GM21825 (cell line): Measurements from ENCODE around the gene MSL1.

Source experiments
- ATAC-seq: cut with Tn5 transposase; IDR thresholded peaks from one replicate; pipeline ENCODE4 v1.9.1; 2021; ENCODE audit warnings: mild to moderate bottlenecking, moderate library complexity; ENCODE audit not compliant: unreplicated experiment

Gene MSL1

DNA sequence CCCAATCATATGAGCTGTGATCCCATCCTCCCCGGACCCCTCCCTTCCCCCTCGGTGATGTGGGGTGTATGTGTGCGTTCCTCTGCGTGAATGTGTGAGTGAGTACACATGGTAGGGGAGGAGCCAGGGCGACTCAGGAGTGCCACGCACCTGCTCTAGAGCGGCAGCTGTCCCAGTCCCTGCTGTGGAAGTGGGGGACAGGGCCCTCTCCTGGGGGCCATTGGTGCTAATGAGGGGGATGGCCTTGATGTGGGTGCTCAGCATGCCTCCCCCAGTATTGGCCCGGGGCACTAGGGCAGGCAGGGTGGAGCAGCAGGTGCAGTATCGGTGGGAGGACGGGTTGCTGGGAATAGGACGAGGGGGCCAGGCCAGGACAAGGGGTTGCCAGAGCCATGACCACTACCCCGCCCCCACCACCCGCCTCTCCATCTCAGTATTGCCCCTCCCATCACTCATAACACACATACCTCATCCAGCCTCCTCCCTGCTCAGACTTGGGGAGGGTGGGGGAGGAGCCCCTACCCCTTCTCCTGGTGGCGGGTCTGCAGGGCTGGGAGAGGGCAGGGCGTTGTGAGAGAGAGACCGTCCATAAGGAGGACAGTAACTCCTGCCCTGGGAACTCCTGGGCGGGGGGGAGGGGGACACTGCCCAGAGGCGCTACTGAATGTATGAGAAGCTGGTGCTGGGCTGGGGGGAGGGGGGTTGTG lies 29.9 kb upstream of the MSL1 start:
- no peak for ATAC-seq

DNA sequence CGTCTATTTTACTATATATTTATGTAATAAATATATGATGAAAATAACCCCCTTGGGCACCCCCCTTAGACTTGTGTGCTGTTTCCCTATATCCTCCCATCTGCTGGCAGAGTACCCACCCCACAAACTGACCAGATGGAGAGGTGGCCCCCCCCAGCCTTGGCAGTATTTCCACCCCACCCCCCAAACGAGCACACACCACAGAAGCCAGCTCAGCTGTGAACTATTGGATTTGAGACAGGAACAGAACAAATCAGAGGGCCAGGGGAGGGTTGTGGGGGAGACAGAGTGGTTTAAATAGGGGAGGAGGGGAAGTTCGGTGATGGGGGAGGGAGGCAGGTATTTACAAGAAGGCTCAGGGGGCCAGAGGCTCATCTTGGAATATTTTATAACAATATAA lies 29.2 kb upstream of the MSL1 start:
- ATAC-seq, result no peak

DNA sequence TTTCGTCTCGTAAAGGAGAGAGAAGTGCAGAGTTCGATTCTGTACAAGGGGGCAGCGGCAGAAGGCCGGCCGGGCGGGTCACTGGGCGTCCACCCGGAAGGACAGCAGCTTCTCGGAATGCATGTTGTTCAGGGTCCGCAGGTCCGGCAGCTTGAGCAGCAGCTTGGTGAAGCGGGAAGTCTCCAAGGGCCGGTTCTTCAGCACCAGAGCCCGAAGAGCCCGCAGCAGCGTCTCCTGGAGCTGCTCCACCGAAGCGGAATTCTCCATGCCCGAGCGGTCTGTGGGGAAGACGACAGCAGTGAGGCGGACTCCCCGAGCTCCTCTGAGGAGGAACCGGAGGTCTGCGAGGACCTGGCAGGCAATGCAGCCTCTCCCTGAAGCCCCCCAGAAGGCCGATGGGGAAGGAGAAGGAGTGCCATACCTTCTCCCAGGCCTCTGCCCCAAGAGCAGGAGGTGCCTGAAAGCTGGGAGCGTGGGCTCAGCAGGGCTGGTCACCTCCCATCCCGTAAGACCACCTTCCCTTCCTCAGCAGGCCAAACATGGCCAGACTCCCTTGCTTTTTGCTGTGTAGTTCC lies 28.7 kb upstream of the MSL1 start:
- no peak for ATAC-seq

DNA sequence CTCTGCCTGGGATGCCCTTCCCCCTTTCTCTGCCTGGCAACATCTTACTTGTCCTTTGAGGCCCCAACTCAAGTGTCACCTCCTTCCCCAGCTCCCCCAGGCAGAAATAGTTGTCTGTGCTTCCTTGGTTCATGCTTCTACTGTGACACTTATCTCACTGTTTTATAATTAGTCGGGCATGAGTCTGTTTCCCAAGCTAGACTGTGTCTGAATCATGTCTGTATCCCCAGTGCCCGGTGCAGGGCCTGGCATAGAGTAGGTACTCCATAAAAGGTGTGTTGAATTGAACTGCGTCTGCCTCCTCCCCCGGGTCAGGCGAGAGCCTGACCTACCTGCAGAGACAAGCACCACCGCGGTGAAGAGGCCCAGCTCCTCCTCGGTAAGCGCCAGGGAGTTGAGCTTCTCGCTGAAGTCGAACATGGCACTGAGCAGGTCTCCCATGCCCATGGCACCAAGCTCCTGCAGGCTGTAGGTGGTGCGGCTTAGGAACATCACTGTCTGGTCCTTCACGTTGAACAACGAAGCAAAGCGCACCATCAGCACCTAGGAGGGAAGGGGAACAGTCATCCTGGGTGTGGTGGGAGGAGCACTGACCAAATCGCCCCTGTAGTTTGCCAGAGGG lies 28.1 kb upstream of the MSL1 start:
- ATAC-seq, result no peak

DNA sequence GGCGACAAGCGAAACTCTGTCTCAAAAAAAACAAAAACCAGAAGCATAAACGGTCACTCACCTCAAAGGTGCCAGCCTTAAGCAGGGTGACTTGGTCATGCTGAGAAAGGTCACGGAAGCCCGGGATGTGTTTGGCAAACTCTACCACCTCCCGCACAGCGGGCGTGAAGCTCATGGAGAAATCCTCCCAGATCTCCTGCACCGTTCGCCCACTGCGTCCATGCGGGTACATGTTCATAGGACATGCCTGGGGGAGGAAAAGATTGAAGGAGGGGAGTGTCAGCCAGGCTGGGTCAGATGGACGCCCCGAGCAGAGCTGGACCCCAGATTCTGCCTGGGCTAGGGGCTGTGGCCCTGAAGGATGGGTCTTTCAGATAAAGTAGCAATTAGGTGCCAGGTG lies 26.9 kb upstream of the MSL1 start:
- ATAC-seq, result no peak

DNA sequence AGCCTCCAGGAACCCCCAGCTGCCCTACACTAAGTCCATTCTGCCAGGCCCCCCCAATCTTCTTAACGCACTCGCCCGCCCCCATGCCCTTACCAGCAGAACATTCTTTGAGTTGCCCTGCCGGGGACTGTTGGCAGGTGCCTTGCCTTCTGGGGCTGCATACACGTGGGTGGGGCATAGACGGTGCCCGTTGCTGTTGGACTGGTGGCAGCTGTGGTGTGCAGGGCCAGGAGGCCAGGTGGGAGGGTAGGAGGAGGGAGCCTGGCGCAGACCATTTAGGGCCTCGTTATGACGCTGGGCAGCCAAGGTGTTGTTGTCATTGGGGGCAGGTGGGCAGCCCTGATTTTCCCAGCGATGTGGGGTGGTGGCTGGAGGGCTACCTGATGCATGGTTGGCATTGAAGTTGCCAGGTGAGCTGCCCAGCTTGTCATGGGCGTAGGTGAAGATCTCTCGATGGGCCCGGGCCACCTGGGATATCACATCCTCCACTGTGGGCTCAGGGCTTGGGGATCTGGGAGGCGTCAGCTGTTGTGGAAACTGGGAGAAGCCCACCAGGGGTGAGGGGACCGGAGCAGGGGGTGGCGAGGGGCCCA lies 26.3 kb upstream of the MSL1 start:
- no peak for ATAC-seq

DNA sequence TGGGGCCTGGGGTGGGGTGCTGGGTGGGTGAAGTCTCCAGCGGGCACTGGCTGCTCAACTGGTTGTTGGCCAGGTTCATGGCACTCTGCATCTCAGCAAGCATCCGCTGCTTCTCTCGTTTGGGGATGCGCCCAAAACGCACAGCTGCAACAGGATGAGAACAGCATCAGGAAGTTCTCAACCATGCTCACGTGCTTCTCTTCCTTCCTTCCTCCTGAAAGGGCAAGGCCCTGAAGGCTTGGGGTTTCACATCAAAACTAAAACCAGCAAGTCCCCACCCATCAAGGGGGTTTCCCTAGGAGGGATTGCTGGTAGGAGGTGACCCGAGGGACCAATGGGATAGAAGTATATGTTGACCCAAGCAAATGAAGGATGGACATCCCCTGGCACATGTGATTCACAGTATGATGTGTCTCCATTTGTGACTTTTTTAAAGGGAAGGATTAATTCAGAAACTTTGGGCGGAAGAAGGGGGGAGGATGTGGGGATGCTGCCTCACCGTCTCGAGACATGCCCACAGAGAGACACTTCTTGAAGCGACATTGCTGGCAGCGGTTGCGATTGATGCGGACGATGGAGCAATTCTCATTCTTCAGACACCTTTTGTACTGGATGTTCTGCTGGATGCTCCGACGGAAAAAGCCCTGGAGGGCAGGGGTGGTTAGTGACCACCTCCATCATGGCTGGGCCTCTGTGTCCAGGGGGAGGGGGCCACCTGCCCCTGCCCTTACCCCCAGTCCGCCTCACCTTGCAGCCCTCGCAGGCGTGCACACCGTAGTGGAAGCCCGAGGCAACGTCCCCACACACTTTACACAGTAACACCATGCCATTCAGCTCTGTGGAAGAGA lies 25.6 kb upstream of the MSL1 start:
- ATAC-seq, result peak; percentile 38

DNA sequence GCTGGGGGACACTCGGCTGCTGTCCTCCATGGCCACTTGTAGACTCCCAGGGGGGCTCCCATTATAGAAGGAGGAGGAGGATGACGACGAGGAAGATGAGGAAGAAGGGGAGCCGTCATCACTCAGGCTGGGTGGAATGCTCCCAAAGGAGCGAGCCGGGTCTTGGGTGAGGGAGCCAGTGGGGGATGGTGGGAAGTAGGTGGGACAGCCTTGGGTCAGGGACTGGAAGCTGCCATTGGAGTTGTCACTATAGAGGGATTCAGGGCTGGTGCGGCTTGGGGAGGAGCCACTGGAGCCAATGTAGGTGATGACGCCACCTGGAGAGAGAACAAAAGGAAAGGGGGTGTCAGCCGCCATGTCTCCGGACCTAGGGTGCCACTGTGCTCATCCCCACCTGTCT lies 24.7 kb upstream of the MSL1 start:
- no peak for ATAC-seq

DNA sequence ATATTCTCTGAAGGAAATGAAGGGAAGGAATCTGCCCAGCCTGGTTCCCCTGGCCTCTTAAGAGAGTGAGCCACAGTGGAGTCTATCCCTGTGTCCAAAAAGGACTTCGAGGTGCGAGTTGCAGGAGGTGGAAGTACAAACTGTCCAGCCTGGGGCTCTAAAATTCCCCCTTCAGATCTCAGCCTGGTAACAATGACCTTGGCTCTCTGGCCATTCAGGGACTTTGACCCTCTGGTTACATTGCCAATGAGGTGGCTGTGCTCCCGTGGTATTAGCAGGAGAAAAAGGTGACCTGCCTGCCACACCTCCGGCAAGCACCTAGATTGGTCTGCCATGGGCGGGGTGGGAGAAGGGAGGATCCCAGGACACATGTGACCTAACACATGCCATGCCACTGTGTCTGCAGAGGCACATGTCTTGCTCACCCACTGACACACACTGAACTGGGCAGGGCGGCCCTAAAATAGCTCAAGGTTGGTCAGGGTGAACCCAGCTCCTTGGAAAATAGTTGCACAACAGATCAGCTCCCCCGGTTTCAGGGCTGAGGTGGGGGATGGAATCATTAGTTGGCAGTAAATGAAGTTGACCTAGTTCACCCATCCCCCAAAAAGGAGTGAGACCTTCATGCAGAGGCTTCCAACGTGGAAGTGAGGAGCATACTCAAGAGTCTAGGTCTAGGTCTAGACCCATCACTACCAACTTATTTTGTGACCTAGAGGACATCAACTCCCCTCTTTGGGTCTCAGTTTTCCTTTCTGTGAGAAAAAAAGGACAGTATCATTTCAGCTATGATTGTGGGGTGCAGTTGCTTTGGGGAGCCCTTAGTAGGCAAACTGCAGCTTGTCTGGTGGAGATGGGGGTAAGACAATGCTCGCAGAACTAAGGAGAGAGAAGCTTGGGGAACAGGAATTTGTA lies 23.6 kb upstream of the MSL1 start:
- no peak for ATAC-seq

DNA sequence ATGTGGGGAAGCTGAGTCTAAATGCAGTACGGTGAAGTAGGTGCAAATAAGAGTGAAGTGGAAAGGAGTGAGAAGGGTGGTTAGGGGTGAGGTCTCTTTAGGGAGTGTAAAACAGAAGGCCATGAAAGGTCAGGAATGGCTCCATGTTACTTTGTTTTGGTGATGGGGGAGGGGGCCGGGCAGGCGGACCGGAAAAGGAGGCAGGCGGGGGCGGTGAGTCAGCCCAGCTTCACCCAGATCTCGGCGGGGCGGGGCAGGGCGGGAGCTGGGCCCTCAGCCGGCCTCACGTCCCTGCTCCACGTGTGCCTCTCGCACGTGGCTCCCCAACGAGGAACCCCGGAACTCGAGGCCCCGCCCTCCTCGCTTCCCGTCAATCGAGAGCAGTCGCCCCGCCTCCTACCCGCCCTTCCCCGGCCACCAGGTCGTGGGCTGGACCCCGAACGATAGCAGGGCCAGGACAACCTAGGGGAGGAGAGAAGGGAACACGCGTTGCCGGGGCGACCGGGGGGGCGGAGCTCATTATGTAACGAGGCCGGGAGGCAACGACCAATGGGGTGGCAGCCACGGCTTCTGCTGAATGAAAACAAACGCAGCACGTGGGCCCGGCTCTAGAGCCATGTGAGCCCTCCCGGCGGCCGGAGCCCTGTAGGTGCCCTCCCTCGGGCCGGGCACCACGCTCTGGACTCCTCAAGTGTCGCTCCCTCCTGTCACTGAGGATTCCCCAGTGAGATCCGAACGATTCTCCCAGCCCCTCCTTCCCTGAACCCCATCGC lies 22.7 kb upstream of the MSL1 start:
- ATAC-seq, result peak; percentile 46

DNA sequence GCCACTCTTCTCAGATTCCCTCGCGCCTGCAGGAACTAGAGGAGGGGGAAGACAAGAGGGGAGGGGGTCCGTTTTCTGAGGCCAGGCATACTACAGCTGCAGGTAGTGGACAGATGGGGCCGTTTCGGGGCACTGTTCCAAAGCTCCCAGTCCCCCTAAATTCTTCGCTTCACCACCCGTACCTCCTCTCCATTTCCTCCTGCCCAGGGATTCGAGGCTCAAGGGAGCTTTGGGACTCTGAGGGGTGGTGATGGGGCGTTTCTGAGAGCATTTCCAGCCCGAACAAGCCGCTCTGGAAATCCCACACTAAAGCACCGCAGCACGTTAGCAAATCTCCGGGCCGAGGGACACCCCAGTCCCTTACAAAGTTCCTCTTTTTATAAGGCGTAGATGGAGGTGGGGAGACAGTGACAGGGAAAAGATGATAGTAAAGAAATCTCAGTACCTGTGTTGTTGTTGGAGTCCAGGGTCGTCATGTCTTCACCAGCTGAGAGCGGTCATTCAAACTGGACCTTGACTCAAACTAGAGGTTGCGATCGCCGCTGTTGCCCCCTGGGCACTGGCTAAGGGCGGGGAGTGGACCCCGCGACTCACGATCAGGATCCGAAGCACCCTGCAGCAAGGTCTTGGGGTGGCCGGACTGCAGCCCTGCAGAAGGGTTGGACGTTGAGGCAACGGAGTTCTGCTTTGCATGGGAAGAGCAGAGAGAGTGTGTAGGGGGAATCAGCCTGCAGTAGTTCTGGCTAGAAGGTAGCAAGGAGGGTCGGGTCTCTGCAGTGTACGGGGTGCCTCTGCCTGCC lies 22.0 kb upstream of the MSL1 start:
- no peak for ATAC-seq

DNA sequence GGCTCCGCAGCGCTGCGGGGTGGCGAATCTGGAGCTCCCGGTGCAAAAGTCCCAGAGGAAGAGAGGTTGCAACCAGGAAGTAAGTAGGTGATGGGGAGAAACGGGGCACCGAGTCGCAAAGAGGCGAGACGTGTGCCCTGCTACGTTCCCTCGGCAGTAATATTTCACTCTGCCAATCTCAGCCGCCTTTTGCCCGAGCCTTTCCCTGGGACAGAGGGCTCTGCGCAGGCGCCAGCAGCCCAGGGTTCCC lies 21.4 kb upstream of the MSL1 start, which contains the start of gene NR1D1:
TSS of gene NR1D1 (minus strand) at position 171 of the 250 bp plus-strand sequence. CDS start 495 bp downstream, outside the sequence.
- no peak for ATAC-seq

DNA sequence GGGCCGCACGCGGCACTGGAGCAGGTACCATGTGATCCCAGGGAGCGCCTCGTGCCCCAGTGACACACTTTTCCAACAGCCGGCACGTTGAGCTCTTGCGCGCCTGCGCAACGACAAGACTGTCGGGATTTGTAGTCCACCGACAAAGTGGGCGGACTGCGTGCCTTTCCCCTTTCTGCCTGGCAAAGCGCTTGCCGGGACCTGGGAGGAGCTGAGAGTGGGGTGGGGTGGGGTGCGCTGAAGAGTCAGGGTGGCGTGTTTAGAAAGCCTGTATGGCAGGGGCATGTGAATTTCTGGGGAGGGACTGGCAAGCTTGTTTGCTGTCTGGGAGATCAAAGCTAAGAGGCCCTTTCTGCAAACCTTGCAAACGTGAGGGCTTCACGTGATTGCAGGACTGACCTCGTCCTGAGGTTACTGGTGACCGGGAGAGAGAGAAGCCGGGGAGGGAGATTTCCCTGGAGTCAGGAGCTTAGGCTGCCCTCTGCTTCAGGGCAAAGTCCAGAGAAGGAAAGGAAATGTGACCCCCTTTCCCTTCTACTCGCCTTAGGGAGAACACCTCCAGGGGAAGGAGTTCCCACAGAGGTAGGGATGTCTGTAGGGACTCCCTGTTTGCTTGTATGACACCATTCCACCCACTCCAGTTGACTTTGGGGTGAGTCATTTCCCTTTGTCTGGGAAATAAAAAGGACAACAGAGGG lies 21.0 kb upstream of the MSL1 start:
- ATAC-seq, result no peak

DNA sequence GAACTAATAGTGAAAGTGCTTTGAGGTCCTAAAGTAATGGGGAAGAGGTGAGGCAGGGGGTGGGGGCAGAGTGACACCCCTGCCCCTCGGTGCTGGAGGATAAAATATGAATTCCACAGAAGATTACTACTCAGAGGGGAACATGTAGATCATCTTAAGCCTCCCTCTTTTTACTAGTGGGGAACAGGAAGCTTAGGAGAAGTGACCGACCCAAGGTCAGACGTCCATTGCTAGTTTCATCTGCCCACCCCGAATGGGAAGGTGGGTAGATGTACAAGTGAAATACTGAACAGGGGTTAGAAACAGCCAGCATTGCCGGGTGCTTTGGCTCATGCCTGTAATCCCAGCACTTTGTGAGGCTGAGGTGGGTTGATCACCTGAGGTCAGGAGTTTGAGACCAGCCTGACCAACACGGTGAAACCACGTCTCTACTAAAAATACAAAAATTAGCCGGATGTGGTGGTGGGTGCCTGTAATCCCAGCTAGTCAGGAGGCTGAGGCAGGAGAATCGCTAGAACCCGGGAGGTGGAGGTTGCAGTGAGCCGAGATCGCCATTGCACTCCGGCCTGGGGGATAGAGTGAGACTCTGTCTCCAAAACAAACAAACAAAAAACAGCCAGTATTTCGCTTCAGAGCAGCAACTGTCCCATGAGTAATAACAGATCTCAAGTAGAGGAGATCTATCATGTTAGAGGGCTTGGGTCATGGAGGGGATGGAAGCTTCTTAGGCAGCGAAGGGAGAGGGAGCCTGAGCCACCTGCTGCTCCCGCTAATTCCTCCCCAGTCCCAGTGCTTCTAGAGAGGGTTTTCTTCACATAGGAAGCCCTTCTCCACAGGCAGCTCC lies 20.2 kb upstream of the MSL1 start:
- no peak for ATAC-seq

DNA sequence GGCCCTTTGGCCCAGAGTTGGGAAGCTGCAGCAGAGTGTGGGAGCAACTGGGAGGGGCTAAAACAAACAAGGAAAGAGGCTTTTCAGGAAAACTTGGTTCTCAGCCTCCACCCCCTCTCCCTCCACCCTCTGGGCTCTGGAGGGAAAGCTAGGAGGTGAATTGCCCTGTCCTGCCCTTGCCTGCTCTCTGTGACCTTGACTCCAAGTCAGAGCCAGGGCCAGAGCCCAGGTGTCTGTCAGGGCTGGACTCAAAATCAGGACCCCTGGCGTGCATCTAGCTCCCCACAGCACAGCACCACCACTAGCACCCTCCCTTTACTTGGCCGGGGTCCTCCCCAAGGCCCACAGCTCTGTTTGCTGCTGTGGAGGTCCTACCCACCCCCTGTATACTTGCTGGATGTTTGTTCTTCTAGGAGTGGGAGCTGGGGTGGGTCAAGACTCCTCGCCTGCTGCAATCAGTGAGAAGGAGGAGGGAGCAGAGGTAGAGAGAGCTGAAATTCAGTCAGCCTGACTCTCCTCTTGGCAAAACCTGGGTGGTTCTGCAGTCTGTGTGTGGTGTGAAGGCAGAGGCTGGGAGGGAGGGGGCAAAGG lies 18.6 kb upstream of the MSL1 start:
- ATAC-seq, result no peak

DNA sequence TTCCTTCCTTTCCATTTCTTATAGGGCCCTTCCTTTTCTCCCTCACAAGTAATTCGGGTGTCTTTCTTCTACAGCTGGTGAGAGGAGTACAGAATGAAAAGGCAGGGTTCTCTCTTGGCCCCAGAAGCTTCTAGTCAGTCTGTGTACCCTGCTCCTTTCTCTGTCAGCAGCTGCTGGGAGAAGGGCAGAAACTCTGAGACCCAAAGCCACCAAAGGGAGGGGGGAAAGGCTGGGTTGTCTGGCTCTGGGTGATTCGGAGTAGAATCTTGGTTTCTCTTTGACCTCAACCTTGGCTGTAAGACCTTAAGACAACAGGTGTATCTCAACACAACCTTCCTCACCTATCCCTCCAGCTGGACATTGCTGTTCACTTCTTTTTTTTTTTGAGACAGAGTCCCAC lies 18.1 kb upstream of the MSL1 start:
- no peak for ATAC-seq
